Measurements from ENCODE around the gene PRRG3. TPM values are rescaled to one million over a fixed set of nuclear protein-coding genes. Genes with fewer than 3 reads are reported as not detected.

PRRG3 gene
- total and polyA plus RNA-seq, 2 of the 4 experiments (the other 2 are of a cell fraction) = not detected

DNA sequence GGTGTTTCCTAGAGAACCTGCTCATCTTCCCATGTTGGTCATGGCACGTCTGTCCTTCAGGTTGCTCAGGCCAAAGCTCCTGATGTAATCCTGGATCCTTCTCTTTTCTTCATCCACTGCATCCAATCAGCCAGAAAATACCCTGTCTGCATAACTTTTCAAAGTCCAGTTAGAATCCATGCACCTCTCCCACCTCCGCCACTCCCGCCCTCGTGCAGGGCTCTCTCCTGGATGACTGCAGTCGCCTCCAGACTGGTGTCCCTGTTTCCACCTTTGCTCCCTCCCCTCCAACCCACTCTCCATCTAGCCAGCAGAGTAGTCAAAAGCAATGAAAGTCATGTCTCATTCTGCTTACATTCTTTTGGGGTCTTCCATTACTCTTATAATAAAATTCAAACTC lies 55.3 kb downstream of the PRRG3 start:
- 61% methylated on average over 5 of the region's 5 CpGs; no CpG with 5 or more reads in 1 of the 2 experiments for WGBS, 2 experiments (ENCODE audit: extremely low coverage in 2 of 2, insufficient read length in 1 of 2)
- Histone ChIP-seq H3K4me2 (ENCODE audit: low read depth, low read length) (no peak overlapping the region), H3K9me1 (ENCODE audit: insufficient read depth, low read length) (no peaks in the 10 kb centered on the region), H3K18ac (ENCODE audit: low read depth, low read length) (no peak overlapping the region), H4K91ac (ENCODE audit: insufficient read depth, low read depth, low read length) (no peak overlapping the region), H3K27ac (ENCODE audit: insufficient read depth, low read length) (no peak overlapping the region), H3K4me3 (ENCODE audit: insufficient read depth, low read depth, low read length) (no peak overlapping the region), H2BK120ac (ENCODE audit: low read depth, low read length) (no peak overlapping the region), H3K36me3 (ENCODE audit: control insufficient read depth, insufficient read depth, low read length) (no peaks in the 10 kb centered on the region), H3K79me1 (ENCODE audit: low read depth in 1 of 2, low read length in 2 of 2) (no peaks in the 10 kb centered on the region), H2AK5ac (ENCODE audit: low read depth, low read length) (no peak overlapping the region), H2AFZ (replicated peaks; ENCODE audit: low read length, poor library complexity) (no peak overlapping the region), H3K14ac (replicated peaks; ENCODE audit: low read depth, low read length) (no peak overlapping the region), H4K8ac (ENCODE audit: low read depth in 2 of 2, low read length in 2 of 2) (no peak overlapping the region), H3K4me1 (ENCODE audit: control insufficient read depth, insufficient read depth, low read length) (no peaks in the 10 kb centered on the region), H4K5ac (ENCODE audit: low read depth, low read length) (no peak overlapping the region), H3K9me3 (ENCODE audit: control insufficient read depth, insufficient read depth, low read length) (no peaks in the 10 kb centered on the region; the same call in 1 of the 2 replicates), H2BK15ac (ENCODE audit: low read depth, low read length) (no peak overlapping the region), H2BK20ac (ENCODE audit: low read depth, low read length) (no peak overlapping the region), H3K4ac (ENCODE audit: low read depth, low read length) (no peak overlapping the region), H2BK5ac (ENCODE audit: low read depth, low read length, poor library complexity, severe bottlenecking) (no peak overlapping the region), H3K23ac (ENCODE audit: low read depth, low read length) (no peak overlapping the region), H3K27me3 (ENCODE audit: control insufficient read depth, insufficient read depth, low read length) (no peaks in the 10 kb centered on the region), H3K56ac (ENCODE audit: extremely low read depth, insufficient read depth, low read length) (no peak overlapping the region), H3K9ac (ENCODE audit: low read depth, low read length) (no peak overlapping the region), H4K20me1 (ENCODE audit: insufficient read depth, low read length) (no peaks in the 10 kb centered on the region), H2AK9ac (replicated peaks; ENCODE audit: low read depth, low read length, poor library complexity) (no peak overlapping the region)
- DNase-seq (no peak), ATAC-seq (ENCODE audit: low read depth) (no peak)
- ChIA-PET CTCF (interaction anchor here (0.6 kb wide), 4 partner anchors 18 to 1587 kb away, joined by 3 to 5 read pairs (median 4); no protein-coding TSS in a partner anchor), POLR2A (ENCODE audit: unreplicated experiment) (no interaction called here)
- intact Hi-C loops (cut with micrococcal nuclease) = loop anchor here (5.0 kb wide), 1 partner anchor 887 kb away; the partner anchor contains the start of gene GABRQ
- dilution Hi-C loops (cut with HindIII; ENCODE audit: low sequenced_read_pairs, unreplicated experiment) = no loop called here
- in situ Hi-C loops (cut with MboI; ENCODE audit: low sequenced_read_pairs) = loop anchor here (25.0 kb wide), 1 partner anchor 887 kb away; the partner anchor contains the start of gene GABRQ
- no peak for TF ChIP-seq CTCF (conservative IDR thresholded peaks at IDR 0.05; ENCODE audit: low read depth, low read length)
- TF ChIP-seq FOS (IDR thresholded peaks at IDR 0.05; ENCODE audit: low read depth, low read length) = no peak
- no TSS peak for BruUV-seq (replicated peaks)
